HuH-7.5 (cell line): ENCODE measurements around the gene GOLGA8A.
"Not testable (repeated sequence)": the region's sequence is repeated elsewhere in the genome, so short reads cannot be mapped to it uniquely, and the experiment has no call there.

Experiments used
- DNase-seq: peaks from one replicate; pipeline ENCODE4 v3.0.0; 2011; ENCODE audit warnings: low spot score

Gene GOLGA8A, protein sequence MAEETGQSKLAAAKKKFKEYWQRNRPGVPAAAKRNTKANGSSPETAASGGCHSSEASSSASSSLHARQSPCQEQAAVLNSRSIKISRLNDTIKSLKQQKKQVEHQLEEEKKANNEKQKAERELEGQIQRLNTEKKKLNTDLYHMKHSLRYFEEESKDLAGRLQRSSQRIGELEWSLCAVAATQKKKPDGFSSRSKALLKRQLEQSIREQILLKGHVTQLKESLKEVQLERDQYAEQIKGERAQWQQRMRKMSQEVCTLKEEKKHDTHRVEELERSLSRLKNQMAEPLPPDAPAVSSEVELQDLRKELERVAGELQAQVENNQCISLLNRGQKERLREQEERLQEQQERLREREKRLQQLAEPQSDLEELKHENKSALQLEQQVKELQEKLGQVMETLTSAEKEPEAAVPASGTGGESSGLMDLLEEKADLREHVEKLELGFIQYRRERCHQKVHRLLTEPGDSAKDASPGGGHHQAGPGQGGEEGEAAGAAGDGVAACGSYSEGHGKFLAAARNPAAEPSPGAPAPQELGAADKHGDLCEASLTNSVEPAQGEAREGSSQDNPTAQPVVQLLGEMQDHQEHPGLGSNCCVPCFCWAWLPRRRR

DNA sequence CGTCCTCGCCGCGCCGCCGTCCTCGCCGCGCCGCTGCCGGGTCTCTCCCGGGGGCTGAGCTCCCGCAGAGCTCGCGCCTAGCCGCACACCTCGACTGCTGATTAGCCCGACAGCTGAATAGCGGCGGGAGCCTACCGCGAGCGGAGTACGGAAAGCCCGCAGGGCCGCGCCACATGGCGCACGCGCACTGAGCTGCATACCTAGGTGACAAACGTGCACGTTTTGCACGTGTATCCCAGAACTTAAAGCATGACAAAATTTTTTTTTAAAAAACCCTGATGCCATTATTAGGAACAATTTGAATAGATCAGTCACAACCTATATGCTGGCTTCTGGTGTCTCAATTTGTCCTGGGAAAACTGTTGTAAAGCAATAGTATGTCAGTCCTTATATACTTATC, at the start of gene GOLGA8A:
TSS of gene GOLGA8A (minus strand) at position 122 of the 400 bp plus-strand sequence. CDS start 48,117 bp downstream, outside the sequence.
- DNase-seq: no peak

DNA sequence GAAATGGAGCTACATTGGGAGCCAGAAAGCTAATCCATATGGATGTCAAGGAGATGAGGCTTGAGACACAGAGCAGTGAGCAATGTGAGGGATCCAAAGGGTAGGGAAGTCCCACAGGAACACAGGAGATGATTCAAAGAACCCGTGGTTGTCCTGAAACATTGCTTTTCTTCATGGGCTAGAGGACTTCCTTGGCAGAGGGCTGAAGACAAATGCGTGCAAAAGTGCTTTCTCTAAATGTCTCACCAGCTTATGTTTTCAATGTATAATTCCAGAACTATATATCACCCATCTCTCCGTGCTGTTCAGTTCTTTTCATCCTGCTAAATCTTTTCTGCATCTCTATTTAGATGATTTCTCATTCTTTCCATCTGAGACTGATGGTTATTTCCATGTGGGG, 46.0 kb upstream of the GOLGA8A start:
- no peak for DNase-seq

DNA sequence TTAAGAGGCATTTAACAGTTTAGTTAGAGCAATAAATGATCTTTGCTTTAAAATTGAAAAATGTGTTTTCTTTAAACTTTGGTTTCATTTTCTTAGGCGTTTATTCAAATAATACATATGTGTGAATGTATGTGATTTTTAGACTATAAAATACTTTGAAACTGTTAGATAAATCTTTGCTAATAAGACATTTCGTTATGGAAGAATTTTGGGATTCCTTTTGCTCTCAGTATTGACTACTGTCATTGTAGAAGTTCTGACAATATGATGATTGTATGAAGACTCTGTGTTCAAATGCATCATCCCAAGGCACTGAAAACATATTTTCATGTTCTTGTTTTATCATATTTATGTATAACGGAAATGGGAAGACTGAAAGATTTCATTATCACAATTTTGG, 43.8 kb upstream of the GOLGA8A start:
- DNase-seq: no peak

- no peak for DNase-seq
Measured at GRCh38 chr15:34473840-34474239, 36.2 kb upstream of the GOLGA8A start.

DNA sequence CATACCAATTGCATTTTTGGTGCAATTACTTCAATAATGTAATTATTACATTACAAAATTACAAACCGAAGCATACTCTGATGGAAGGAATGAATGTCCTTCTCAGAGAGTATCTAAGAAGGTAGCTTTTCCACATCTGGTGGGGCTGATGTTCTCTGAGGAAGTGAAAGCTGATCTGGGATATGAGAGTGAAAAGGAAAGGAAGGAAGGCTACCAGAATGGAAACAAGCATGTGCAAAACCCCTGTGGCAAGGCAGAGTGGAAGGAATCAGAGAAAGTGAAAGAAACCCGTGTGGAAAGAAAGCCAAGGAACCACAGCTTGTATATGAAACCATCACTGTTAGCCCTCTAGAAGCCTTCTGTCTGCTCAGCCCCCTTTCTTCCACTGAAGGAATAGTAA, 35.3 kb upstream of the GOLGA8A start:
- no peak for DNase-seq

- DNase-seq: no peak
Measured at GRCh38 chr15:34470892-34471291, 33.3 kb upstream of the GOLGA8A start.

DNA sequence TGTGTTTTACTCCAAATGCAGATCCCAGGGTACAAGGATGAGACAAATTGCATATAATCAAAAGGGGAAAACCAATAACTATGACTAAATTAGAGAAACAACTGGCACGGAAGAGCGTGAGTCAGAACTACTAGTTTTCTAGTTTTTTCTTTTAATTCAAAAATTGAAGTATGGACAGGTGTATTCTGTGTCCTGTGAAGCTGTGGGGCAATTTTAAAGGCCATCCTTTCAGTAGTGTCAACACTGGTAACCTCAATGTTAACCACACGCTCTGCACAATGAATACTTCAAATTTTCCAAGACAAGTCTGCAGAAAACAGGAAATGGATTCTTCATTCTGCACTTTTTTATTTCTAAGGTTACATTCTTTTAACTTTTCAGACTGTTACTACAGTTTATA, 32.5 kb upstream of the GOLGA8A start:
- no peak for DNase-seq

GRCh38 chr15:34461730-34462129, 24.1 kb upstream of the GOLGA8A start:
- DNase-seq: no peak

DNA sequence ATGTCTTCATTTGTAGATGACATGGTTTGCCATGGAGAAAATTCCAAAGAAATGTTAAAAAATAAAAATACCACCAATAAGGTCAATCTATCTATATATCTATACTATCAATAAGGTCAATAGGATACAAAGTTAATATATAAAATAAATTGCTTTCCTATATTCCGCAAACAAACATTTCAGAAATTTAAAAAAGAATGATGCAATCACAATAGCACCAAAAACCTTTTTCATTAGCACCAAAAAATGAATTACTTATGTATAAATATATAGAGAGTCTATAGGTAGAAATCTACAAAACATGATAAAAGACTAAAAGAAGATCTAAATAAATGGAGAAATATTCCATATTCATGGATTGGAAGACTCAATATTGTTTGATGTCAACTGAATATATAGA, 22.8 kb upstream of the GOLGA8A start:
- no peak for DNase-seq

GRCh38 chr15:34456658-34457057, 19.1 kb upstream of the GOLGA8A start:
- DNase-seq: no peak

DNA sequence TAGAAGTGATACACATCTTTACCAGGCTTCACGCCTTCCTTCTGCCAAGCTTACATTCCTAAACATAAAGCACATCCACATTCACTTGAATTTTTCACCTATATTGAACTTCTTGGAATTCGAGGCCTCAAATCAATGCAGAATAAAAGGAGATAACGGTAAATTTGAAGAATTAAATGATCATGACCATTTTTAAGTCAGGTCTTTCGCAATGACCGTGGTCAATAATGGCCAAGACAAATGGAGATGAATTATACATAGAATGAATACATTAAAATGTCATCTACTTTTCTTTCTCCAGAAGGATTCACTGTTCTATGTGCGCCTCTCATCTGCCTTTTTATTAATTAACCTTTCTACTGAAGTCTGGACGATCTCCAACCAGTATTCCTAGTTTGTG, 5.3 kb upstream of the GOLGA8A start:
- no peak for DNase-seq

DNA sequence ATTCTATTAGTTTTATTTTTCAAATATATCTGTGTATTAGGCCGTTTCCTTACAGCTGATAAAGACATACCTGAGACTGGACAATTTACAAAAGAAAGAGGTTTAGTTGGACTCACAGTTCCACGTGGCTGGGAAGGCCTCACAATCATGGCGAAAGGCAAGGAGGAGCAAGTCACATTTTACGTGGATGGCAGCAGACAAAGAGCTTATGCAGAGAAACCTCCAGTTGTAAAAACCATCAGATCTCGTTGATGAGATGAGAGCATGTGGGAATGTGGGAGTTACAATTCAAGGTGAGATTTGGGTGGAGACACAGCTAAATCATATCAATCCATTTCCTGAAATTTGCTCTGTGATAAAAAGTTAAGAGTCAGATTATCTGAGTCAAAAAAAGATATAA, 2.3 kb upstream of the GOLGA8A start:
- no peak for DNase-seq

DNA sequence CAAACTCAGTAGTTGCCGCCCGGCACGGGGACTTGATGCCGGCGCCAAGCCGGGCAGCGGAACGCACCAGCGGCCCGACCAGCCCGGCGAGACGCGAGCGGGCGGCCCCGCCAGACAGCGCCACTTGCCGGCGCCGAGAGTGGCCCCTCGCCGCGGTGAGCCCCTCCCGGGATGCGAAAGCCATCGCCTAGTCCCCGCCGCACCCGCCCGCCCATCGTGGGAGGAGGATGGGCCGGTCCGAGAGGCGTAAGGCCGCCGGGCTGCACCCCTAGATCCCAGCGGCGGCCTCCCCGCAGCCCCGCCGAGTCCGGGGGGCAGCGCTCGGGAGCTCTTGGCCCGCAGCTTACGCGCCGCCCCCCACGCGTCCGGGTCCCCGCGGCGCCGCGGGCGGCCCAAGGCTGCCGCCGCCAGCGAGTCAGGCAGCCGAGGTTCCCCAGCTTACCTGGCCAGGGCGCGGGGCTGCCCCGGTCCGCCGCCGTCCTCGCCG, 609 bp downstream of the GOLGA8A start:
- DNase-seq: peak; percentile 15

GRCh38 chr15:34436126-34436955, 1.3 kb downstream of the GOLGA8A start:
- no peak for DNase-seq

GRCh38 chr15:34435658-34436057, 1.9 kb downstream of the GOLGA8A start:
- no peak for DNase-seq

- DNase-seq: no peak
Measured at GRCh38 chr15:34434627-34435305, 2.8 kb downstream of the GOLGA8A start.

DNA sequence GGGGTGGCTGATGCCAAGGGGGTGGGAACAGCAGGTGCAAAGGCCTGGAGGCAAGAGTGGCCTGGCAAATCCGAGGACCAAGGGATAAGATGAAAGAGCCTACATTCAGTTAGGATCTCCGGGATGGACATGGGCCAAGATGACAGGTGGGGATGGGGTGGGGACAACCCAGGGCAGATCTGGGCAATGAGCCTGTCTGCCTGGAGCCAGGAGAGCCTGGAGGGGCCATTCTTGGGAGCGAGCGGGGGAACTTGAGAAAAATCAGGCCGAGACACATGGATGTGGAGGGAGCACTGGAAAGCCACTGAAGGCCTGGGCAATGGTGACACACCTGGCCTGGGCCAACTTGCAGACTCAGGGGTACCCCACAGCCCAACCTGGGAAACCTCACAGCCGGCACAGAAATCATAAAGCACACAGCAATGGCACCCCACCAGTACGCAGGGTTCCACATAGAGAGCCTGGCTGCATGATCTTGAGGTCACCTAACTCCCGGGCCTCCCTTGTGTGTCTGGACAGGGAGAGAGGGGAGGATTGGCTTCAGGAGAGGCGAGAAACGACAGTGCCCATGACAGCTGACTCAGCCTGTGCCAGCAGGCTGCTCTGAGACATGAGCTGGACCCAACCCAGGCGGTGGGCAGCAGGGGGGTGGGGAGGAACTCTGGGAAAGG, 3.5 kb downstream of the GOLGA8A start:
- DNase-seq: not testable (repeated sequence)

DNA sequence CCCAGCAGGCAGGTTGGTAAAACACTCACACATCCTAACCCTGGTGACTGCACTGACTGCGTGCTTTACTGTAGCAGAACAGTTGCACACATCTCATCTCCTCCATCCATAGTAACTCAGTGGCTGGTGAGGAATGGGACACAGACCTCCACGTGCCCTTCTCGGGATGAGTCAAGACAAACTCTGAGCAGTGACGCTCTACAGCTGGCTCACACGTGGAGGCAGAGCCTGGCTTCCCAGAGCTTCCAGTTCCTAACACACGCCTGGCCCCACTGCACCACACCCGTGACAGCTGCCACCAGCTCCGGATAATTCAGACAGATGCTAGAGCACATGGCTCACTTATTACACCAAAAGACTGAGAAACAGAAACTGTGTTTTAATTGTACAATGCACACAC, 7.0 kb downstream of the GOLGA8A start:
- DNase-seq: not testable (repeated sequence)

DNA sequence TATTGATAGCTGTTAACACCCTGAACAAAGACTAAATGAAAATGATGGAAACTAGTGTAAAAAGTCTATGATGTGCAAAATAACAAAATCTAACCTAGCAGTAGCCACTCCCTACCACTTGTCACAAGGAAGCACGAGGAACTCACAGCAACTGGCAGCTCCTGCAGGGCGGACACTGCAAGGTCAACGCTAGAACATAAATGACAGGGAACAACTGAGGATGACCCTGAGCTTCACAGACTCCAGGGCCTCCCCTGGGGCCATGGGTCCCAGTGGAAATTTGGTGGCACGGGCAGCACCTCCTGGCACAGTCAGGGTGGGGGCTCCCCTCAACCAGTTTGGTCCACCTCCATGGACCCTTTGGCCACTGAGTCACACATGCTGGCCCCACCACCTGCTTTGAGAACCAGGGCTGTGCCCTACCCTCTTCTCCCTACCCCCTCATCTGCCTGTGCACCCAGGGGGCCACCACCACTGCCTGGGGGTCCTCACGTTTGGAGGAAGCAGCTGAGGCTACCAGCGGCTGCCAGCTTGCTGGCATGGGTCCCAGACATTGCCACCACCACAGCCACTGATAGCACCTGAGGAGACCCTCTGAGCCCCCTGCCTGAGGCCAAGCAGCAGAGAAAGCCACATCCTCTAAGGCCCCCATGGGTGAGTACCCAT, 14.1 kb downstream of the GOLGA8A start:
- DNase-seq: not testable (repeated sequence)

DNA sequence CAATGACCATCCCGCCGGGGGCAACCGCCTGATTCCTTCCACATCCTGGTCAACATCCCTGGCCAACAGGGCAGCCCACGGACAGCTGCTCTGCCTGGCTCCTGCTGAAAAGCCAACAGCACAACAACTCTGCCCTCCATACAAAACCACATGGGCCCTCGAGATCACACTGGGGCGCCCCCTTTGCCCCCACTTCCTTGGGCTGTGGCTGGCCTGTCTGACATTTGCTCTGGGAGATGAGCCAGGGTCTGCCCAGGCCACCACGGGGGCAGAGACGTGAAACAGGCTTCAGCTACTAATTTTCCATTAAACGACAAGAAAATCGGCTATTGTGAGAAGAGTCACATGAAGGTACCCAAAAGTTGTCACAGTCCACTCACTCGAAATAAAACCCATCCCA, 16.7 kb downstream of the GOLGA8A start:
- DNase-seq: not testable (repeated sequence)

DNA sequence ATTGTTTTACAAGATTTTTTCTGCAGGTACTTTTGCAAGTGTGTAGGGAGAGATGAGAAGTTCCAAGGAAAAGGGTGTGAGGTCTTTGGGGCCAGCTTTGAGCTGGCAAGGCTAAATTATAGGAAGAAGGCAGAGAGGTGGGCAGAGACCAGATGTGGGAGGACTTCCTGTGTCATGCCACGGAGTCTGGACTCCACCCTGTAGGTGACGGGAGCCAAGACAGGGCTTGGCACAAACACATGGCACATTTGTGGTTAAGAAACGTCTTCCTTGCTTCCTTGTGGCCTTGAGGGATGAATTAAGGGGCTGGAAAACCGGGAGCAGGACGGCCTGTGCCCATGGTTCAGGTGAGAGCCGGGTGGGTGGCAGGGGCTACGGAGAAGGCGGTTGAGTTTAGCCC, 19.2 kb downstream of the GOLGA8A start:
- not testable (repeated sequence) for DNase-seq
